K562 (cell line): Measurements from ENCODE around the gene SH3YL1.

Source experiments
- CEBPB ChIP-seq: fragments of 450-650 bp; IDR thresholded peaks from 2 replicates; pipeline ENCODE4 v1.6.1; 2016; ENCODE audit warnings: missing genetic modification characterization, missing compliant biosample characterization
- ESRRA ChIP-seq: fragments of 450-650 bp; IDR thresholded peaks from 2 replicates; pipeline ENCODE4 v1.6.1; 2014; ENCODE audit warnings: low read depth, mild to moderate bottlenecking, moderate library complexity, borderline replicate concordance
- RCOR1 ChIP-seq, 2 experiments: IDR thresholded peaks; 2 replicates each; pipeline ENCODE4 v1.6.1; 2012; ENCODE audit warnings: low read depth in 2 of 2, low read length in 2 of 2, borderline replicate concordance in 1 of 2, improper control_type of control experiment in 1 of 2
- ZNF121 ChIP-seq: sonication (generic); formaldehyde crosslinking; conservative IDR thresholded peaks from 2 replicates; pipeline ENCODE4 v1.8.0; 2022; ENCODE audit warnings: missing genetic modification reagents
- TF ChIP-seq, protein P1 (sequence below): fragments of 450-650 bp; formaldehyde crosslinking; IDR thresholded peaks from 2 replicates; pipeline ENCODE4 v1.4.0; 2020; ENCODE audit warnings: mild to moderate bottlenecking, mixed read lengths

DNA sequence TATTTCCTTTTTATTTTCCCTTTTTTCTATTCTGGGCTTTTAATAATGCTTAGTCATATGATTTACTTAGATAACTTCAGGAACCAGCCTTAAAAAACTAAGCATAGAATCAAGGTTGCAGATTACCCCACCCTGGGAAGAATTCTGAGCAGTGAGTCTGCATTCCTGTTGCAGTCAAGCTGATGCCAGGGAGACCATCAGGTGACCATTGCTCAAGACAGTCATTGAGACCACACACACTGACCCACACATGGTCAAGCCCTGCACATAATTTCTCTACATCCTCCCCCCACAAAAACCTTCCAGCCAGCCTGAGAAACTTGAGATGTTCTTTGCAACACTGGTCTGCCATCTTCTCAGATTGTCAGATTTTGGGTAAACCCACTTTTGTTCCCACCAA lies 83.9 kb downstream of the SH3YL1 start:
- TF ChIP-seq ZNF121 (CRISPR knock-in tag) = no peak
- TF ChIP-seq, protein P1, sequence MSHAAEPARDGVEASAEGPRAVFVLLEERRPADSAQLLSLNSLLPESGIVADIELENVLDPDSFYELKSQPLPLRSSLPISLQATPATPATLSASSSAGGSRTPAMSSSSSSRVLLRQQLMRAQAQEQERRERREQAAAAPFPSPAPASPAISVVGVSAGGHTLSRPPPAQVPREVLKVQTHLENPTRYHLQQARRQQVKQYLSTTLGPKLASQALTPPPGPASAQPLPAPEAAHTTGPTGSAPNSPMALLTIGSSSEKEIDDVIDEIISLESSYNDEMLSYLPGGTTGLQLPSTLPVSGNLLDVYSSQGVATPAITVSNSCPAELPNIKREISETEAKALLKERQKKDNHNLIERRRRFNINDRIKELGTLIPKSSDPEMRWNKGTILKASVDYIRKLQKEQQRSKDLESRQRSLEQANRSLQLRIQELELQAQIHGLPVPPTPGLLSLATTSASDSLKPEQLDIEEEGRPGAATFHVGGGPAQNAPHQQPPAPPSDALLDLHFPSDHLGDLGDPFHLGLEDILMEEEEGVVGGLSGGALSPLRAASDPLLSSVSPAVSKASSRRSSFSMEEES (CRISPR knock-in tag) = no peak
- TF ChIP-seq CEBPB (tag) = no peak
- TF ChIP-seq RCOR1 (IDR thresholded peaks at IDR 0.05; ENCODE audit: borderline replicate concordance in 1 of 2, low read depth in 2 of 2, low read length in 2 of 2) = no peak
- no peak for TF ChIP-seq ESRRA
